D721Med (cell line): Measurements from ENCODE around the gene MYL11.

Source experiments
- DNase-seq: peaks from one replicate; pipeline ENCODE4 v3.0.0; 2011; ENCODE audit warnings: low spot score; ENCODE audit not compliant: insufficient read length
- FAIRE-seq: peaks from 2 replicates; lab custom pipeline; 2011; peaks lifted over from hg19 to GRCh38; lab: Jason Lieb, UNC
- TF ChIP-seq, protein P1 (sequence below): IDR thresholded peaks from 2 replicates; pipeline ENCODE4 v1.5.1; 2012; ENCODE audit warnings: mild to moderate bottlenecking, control low read depth; ENCODE audit not compliant: insufficient read depth; ENCODE audit errors: missing control alignments

The MYL11 gene

DNA sequence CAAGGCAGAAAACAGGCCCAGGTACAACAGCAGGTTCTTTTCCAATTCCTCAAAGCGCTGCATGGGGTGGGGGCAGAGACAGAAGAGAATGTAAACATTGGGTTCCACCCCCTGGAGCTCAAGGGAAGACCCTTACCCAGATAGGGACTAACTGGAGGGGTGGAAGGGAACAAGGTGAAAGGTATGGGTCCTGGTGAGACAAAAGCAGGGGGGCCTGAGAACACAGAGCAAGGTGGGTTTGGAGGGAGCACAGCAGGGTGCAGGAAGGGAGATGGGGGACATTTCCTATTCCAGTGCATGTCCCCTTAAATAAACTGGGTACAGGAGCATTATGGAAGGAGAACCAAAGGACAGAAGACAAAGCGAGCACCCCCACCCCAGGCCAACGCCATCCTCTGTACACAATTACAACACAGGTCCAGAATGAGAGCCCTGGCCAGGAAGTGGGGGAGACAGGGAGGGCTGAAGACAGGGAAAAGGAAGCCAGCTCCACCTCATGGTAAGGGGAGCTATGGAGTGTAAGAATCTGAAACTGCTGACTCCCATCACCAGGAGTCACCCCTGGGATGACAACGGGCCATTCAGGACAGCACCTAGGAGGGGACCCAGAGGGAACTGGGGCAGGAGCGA lies 17.4 kb upstream of the MYL11 start:
- FAIRE-seq (no peak), DNase-seq (no peak)
- TF ChIP-seq, protein P1, sequence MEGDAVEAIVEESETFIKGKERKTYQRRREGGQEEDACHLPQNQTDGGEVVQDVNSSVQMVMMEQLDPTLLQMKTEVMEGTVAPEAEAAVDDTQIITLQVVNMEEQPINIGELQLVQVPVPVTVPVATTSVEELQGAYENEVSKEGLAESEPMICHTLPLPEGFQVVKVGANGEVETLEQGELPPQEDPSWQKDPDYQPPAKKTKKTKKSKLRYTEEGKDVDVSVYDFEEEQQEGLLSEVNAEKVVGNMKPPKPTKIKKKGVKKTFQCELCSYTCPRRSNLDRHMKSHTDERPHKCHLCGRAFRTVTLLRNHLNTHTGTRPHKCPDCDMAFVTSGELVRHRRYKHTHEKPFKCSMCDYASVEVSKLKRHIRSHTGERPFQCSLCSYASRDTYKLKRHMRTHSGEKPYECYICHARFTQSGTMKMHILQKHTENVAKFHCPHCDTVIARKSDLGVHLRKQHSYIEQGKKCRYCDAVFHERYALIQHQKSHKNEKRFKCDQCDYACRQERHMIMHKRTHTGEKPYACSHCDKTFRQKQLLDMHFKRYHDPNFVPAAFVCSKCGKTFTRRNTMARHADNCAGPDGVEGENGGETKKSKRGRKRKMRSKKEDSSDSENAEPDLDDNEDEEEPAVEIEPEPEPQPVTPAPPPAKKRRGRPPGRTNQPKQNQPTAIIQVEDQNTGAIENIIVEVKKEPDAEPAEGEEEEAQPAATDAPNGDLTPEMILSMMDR = no peak

DNA sequence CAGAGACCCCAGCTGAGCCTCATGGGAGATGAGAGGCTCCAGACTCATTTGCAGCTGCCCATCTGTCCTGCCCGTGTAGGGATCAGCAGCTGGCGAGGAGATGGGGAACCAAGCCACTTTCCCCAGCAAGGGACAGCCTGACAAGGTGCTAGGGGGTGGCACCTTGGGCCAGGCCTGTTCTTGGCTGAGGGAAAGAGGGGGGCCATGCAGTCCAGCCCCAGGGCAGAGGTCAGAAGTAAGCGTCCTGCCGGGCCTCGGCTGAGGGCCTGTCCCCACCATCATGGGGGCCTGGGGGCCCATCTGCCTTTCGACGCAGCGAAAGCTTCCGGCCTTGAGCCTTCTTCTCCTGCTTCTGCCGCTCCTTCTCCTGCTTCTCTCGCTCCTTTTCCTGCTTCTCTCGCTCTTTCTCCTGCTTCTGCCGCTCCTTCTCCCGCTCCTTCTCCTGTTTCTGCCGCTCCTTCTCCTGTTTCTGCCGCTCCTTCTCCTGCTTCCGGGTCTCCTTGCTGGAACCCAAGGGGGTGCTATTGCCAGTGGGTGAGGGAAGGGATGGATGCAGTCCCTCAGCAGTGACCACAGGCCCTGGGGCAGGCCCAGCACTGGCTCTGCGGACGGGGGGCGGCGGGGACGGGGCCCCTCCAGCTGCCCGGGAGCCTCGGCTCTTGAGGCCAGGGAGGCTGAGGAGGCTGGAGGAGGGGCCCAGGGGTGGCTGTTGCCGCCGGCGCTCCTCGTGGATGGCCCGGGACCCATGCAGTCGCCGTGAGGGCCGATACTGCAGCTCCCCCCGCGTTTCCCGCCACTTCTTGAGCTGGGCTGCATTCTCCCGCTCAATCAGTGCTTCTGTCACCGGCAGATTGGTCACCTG lies 16.7 kb upstream of the MYL11 start:
- DNase-seq (no peak), FAIRE-seq (no peak)
- TF ChIP-seq, protein P1 = no peak

DNA sequence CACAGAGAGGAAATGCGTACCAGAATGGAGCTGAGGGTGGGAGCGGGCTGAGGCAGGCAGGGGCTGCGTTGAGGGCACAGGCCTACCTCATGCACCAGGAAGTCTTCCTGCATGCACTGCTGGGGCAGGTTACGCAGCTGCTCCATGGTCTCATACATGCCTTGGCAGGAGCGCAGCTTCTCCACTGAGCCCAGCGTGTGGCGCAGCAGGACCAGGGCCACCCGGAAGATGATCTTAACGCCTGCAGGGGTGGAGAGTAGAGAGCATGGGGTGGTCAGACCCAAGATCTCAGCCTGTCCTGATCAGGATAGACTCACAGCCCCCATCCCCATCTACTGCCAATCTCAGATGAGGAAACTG lies 16.0 kb upstream of the MYL11 start:
- DNase-seq (no peak), FAIRE-seq (no peak)
- TF ChIP-seq, protein P1 = no peak

DNA sequence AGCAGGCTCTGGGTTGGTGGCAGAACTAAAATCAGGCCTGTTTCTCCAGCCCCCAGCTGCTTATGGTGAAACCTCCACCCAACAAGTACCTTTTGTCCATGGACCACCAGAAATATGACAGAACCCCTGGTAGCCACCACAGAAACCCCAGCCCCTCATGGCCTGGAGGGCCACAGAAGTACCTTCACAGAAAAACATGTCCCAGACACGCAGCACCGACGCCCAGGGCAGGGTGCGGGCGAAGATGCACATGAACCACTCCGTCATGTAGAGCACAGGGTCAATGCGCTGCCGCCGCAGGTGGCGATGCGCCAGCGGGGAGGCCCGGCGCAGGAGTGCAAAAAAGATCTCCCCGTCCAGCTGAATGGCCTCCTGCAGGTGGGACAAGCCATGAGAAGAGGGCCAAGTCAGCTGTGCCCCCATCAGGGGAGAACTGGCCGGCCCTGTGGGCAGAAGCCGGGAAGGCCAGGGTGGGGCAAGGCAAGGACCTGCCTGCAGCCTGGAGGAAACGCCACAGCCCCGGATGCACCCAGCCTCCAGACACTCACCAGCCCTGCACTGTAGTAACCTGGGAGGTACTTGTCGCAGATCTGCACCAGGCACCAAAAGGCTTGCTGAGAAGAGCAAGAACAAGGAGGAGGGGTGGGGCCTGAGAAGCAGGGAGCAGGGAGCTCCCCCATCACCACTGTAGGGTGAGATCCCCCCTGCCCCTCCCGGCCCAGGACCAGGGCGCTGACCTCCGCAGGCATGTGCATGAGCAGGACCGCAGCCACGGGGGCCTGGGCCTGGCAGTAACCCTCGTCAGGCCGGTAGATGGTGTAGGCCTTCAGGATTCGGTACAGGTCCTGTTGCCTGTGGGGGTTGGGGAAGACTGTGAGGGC lies 15.4 kb upstream of the MYL11 start:
- DNase-seq (no peak), FAIRE-seq (no peak)
- TF ChIP-seq, protein P1 = no peak

DNA sequence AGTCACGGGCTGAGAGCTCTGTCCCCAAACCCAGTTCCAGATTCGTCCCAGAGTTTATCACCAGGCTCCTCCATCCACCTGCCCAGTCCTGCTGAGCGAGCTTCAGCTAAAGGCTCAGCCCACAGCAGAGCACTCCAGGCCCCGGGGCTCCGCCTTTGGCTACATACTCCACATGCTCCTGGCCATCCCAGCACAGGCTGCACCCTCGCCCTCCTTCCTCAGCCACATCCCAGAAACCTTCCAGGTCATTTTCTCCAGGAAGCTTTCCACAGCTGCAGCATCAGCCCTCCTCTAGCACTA lies 14.8 kb upstream of the MYL11 start:
- no peak for DNase-seq
- TF ChIP-seq, protein P1 = no peak
- FAIRE-seq = no peak

DNA sequence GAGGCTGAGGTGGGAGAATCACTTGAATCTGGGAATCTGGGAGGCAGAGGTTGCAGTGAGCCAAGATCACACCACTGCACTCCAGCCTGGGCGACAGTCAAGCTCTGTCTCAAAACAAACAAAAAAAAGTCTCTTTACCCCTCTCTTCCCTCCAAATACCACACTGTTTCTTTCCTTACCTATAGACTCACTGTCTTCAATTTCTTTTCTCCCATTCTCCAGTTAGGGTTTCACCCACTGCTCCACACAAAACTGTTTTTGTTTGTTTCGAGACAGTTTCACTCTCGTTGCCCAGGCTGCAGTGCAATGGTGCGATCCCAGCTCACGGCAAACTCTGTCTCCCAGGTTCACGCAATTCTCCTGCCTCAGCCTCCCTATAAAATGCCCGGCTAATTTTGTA lies 13.4 kb upstream of the MYL11 start:
- TF ChIP-seq, protein P1 = no peak
- DNase-seq = no peak
- no peak for FAIRE-seq
